ENCODE measurements around the gene OR2K2. TPM values are rescaled to one million over a fixed set of nuclear protein-coding genes. Genes with fewer than 3 reads are reported as not detected.

OR2K2 gene
- total RNA-seq, 1 donor from 2014 or later = 1.5 TPM

DNA sequence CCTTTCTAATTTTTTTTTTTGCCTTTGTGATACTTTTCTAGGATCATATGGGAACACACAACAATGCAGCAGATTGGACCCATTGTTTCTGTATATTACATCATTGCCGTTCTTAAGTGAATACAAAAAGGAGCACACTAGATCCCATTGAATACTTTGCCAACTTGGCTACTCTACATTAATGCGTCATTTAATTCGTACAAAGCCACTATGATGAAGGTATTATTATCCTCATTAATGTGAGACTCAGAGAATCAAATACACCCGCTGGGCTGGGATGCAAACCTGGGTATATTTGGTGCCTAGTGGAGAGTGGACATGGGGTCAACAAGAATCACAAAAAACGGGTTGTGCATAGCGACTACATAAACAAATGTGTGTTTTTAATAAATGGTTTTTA lies 31.9 kb downstream of the OR2K2 start:
- Histone ChIP-seq H3K36me3 (no peaks in the 10 kb centered on the region), H3K27ac (peak overlapping the region; percentile 17), H3K4me1 (peaks cover 9% of the 10 kb centered on the region), H3K4me3 (no peak overlapping the region), H3K27me3 (no peaks in the 10 kb centered on the region), H3K9me3 (no peaks in the 10 kb centered on the region)
- no peak for DNase-seq (ENCODE audit: extremely low spot score in 2 of 2)
- intact Hi-C loops (cut with DNase I) = loop anchor here (10.0 kb wide), 1 partner anchor 263 kb away; the partner anchor contains the start of gene LPAR1
- TF ChIP-seq POLR2A (IDR thresholded peaks at IDR 0.05) = no peak
- TF ChIP-seq, protein P1, sequence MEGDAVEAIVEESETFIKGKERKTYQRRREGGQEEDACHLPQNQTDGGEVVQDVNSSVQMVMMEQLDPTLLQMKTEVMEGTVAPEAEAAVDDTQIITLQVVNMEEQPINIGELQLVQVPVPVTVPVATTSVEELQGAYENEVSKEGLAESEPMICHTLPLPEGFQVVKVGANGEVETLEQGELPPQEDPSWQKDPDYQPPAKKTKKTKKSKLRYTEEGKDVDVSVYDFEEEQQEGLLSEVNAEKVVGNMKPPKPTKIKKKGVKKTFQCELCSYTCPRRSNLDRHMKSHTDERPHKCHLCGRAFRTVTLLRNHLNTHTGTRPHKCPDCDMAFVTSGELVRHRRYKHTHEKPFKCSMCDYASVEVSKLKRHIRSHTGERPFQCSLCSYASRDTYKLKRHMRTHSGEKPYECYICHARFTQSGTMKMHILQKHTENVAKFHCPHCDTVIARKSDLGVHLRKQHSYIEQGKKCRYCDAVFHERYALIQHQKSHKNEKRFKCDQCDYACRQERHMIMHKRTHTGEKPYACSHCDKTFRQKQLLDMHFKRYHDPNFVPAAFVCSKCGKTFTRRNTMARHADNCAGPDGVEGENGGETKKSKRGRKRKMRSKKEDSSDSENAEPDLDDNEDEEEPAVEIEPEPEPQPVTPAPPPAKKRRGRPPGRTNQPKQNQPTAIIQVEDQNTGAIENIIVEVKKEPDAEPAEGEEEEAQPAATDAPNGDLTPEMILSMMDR (IDR thresholded peaks at IDR 0.05) = no peak
- TF ChIP-seq POLR2AphosphoS5 (IDR thresholded peaks at IDR 0.05; ENCODE audit: insufficient read depth in 1 of 2, low read depth in 1 of 2) = no peak

DNA sequence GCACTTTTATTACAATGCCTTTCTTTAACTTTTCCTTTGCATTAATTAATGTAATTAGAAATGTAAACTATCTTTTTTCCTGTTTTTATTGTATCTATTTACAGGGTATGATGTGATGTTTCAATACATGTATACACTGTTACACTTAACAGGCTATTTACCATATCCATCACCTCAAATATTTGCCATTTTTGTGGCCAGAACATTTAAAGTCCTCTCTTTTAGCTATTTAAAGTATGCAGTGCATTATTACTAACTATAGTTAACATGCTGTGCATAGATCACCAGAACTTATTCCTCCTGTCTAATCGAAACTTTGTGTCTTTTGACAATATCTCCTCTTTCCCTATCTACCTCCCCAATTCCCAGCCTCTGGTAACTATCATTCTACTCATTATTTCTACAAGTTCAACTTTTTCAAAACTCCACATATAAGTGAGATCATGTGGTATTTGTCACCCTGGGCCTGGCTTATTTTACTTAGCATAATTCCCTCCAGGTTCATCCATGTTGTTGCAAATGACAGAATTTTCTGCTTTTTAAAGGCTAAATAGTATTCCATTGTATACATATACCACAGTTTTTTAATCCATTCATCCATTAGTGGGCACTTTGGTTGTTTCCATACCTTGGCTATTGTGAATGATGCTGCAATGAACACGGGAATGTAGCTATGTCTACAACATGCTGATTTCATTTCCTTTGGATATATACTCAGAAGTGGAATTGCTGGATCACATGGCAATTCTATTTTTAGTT lies 32.8 kb downstream of the OR2K2 start:
- TF ChIP-seq POLR2AphosphoS5 (IDR thresholded peaks at IDR 0.05; ENCODE audit: insufficient read depth in 1 of 2, low read depth in 1 of 2) (no peak), POLR2A (IDR thresholded peaks at IDR 0.05) (no peak)
- TF ChIP-seq, protein P1 (IDR thresholded peaks at IDR 0.05) = no peak
- Histone ChIP-seq H3K27me3 (no peaks in the 10 kb centered on the region), H3K27ac (no peak overlapping the region), H3K36me3 (no peaks in the 10 kb centered on the region), H3K9me3 (no peaks in the 10 kb centered on the region), H3K4me3 (no peak overlapping the region), H3K4me1 (peaks cover 9% of the 10 kb centered on the region)
- intact Hi-C loops (cut with DNase I) = loop anchor here (10.0 kb wide), 1 partner anchor 262 kb away; the partner anchor contains the start of gene LPAR1
- DNase-seq (ENCODE audit: extremely low spot score in 2 of 2) = no peak

DNA sequence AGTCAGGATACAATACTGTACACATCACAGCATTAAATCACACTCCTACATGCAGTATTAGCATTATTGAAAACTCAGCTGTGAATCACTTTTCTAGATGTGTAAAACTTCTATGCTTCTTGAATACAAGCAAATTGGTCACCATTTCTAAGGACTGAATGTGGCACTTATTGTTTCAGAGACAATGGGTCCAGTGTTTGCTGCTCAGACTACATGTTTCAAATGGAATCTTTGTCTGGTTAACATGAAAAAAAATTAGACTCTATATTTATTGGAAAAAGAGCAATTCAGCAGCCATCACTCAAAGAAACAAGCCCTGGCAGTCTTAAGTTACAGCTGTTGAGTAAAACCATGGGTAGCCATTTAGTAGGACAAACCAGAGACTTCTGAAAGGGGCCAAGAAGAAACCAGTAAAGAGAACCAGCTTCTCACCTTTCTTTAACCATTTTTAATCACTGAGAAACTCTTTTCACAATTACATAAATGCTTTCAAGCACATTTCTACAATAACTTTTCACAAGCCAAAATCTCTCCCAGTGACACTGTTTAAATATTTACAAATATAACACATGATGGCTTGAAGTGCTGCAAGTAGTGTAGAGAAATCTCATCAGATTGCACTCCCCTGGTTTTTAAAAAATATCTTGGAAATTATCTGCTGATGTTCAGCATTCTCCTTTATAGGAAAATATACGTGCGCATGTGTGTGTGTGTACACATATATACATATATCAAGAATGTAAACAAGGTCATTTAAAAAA lies 35.2 kb downstream of the OR2K2 start:
- no peak overlapping the region for H3K27ac ChIP-seq
- H3K9me3 ChIP-seq = no peaks in the 10 kb centered on the region
- H3K4me3 ChIP-seq = no peak overlapping the region
- no peak for DNase-seq (ENCODE audit: extremely low spot score in 2 of 2)
- no peaks in the 10 kb centered on the region for H3K27me3 ChIP-seq
- intact Hi-C loops (cut with DNase I) = loop anchor here (10.0 kb wide), 1 partner anchor 260 kb away; the partner anchor contains the start of gene LPAR1
- H3K4me1 ChIP-seq = peaks cover 3% of the 10 kb centered on the region
- TF ChIP-seq, protein P1 (IDR thresholded peaks at IDR 0.05) = no peak
- TF ChIP-seq POLR2AphosphoS5 (IDR thresholded peaks at IDR 0.05; ENCODE audit: insufficient read depth in 1 of 2, low read depth in 1 of 2) (no peak), POLR2A (IDR thresholded peaks at IDR 0.05) (no peak)
- no peaks in the 10 kb centered on the region for H3K36me3 ChIP-seq

DNA sequence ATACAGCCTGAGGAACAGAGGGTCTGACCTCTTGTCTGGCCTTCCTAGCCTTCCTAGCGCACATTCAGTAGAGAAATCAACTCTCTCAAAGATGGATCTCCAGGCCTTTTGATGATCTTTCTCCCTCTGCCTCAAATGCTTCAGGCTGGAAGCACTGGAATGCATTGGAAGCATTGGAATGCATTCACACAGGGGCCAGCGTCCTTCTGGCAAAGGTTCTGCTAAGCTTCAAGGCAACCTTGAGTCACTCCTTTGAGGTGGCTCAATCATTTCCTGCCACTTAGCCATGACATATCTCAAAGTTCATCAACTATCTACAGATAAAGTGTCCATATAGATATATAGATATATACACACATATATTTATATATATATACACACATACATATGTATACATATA lies 42.9 kb downstream of the OR2K2 start:
- Histone ChIP-seq H3K9me3 (no peaks in the 10 kb centered on the region), H3K36me3 (no peaks in the 10 kb centered on the region), H3K27ac (no peak overlapping the region), H3K4me3 (no peak overlapping the region), H3K27me3 (no peaks in the 10 kb centered on the region), H3K4me1 (no peaks in the 10 kb centered on the region)
- intact Hi-C loops (cut with DNase I) = no loop called here
- no peak for DNase-seq (ENCODE audit: extremely low spot score in 2 of 2)
- TF ChIP-seq, protein P1 (IDR thresholded peaks at IDR 0.05) = no peak
- TF ChIP-seq POLR2AphosphoS5 (IDR thresholded peaks at IDR 0.05; ENCODE audit: insufficient read depth in 1 of 2, low read depth in 1 of 2) (no peak), POLR2A (IDR thresholded peaks at IDR 0.05) (no peak)
